ENCODE measurements around the gene IL22RA1. TPM values are rescaled to one million over a fixed set of nuclear protein-coding genes. Genes with fewer than 3 reads are reported as not detected.
A peak's percentile ranks its signal among the peaks of the same experiment; 100 is the strongest.

Gene IL22RA1
- total RNA-seq, 4 donors from 2014 or later: 0.12 to 1.2 (median 0.39) TPM

DNA sequence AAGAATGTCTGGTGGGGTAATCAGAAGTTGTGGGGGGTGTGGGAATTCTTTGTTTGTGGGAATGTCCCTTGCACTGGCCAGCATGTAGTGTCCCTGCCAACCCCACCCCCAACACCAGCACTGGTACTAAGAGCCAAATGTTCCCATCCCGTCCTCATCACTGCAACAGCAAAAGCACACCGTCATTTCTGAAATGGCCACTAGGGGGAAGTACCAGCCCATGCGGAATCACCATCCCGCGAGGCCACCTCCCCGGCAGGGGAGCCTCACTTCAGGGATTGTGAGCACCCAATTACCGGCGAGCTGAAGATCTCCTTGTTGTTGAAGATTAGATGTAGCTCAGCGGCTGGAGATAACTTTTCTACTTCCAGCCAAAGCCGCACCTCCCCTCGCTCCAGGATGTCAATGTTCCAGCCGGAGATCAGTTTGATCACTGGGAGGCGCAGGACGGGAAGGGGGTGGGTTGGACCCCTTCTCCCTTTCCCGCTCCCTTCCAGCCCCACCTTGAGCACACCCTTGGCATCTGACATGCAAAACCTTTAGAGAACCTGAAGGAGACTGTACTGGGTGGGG, 72.0 kb downstream of the IL22RA1 start:
- ATAC-seq (ENCODE audit: low FRiP score) (peak; percentile 70), DNase-seq (ENCODE audit: low spot score) (peak; percentile 68)
- TF ChIP-seq, protein P1, sequence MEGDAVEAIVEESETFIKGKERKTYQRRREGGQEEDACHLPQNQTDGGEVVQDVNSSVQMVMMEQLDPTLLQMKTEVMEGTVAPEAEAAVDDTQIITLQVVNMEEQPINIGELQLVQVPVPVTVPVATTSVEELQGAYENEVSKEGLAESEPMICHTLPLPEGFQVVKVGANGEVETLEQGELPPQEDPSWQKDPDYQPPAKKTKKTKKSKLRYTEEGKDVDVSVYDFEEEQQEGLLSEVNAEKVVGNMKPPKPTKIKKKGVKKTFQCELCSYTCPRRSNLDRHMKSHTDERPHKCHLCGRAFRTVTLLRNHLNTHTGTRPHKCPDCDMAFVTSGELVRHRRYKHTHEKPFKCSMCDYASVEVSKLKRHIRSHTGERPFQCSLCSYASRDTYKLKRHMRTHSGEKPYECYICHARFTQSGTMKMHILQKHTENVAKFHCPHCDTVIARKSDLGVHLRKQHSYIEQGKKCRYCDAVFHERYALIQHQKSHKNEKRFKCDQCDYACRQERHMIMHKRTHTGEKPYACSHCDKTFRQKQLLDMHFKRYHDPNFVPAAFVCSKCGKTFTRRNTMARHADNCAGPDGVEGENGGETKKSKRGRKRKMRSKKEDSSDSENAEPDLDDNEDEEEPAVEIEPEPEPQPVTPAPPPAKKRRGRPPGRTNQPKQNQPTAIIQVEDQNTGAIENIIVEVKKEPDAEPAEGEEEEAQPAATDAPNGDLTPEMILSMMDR (IDR thresholded peaks at IDR 0.05): peak in 2 of 3 donors; percentile 65 to 68

GRCh38 chr1:24069817-24070216, 73.1 kb downstream of the IL22RA1 start:
- TF ChIP-seq, protein P1 (IDR thresholded peaks at IDR 0.05): no peak
- ATAC-seq (ENCODE audit: low FRiP score): no peak
- no peak for DNase-seq (ENCODE audit: low spot score)

Other genes starting within 250 kb of the IL22RA1 start
- gene CNR2, start 229.8 kb downstream of the IL22RA1 start, total RNA-seq: under 1 TPM in 2 of 4 donors, not detected in 2; 0.06 to 0.09 TPM
- gene PNRC2, start 183.3 kb downstream of the IL22RA1 start, total RNA-seq: 100 to 1,000 TPM; 139 to 173 (median 153) TPM
- 100 to 1,000 TPM; 101 to 152 (median 120) TPM for gene SRSF10, start 162.8 kb downstream of the IL22RA1 start, total RNA-seq
- under 1 TPM; 0.13 to 0.79 (median 0.32) TPM for gene MYOM3, start 31.0 kb downstream of the IL22RA1 start, total RNA-seq
- 1 to 10 TPM in 3 of 4 donors, not detected in 1; 1.1 to 4.6 (median 1.8) TPM for gene IFNLR1, start 44.1 kb upstream of the IL22RA1 start, total RNA-seq
- 1 to 10 TPM in 1 of 4 donors, under 1 TPM in 3; 0.44 to 3.3 (median 0.66) TPM for gene GRHL3, start 176.2 kb upstream of the IL22RA1 start, total RNA-seq

All from omental fat pad (tissue), 4 donors.